ENCODE measurements around the gene SORT1.
"Not testable (repeated sequence)": the region's sequence is repeated elsewhere in the genome, so short reads cannot be mapped to it uniquely, and the experiment has no call there.

Gene SORT1

GRCh38 chr1:109293026-109293425, 104.7 kb downstream of the SORT1 start:
- H3K9me3 Mint-ChIP-seq (ENCODE audit: low read depth) = no peaks in the 10 kb centered on the region

GRCh38 chr1:109292364-109292763, 105.4 kb downstream of the SORT1 start:
- H3K27me3 Mint-ChIP-seq = peaks cover 3% of the 10 kb centered on the region
- no peaks in the 10 kb centered on the region for H3K36me3 Mint-ChIP-seq
- no peak overlapping the region for H3K4me3 Mint-ChIP-seq
- no peaks in the 10 kb centered on the region for H3K4me1 Mint-ChIP-seq (ENCODE audit: low read depth)
- H3K9me3 Mint-ChIP-seq (ENCODE audit: low read depth) = no peaks in the 10 kb centered on the region
- no peak overlapping the region for H3K27ac Mint-ChIP-seq

More at GRCh38 chr1:109293026-109293425, 104.7 kb downstream of the SORT1 start:
- Mint-ChIP-seq H3K4me1 (ENCODE audit: low read depth) (no peaks in the 10 kb centered on the region), H3K27me3 (peaks cover 3% of the 10 kb centered on the region), H3K4me3 (no peak overlapping the region), H3K36me3 (no peaks in the 10 kb centered on the region), H3K27ac (no peak overlapping the region)

- H3K27ac Mint-ChIP-seq = no peak overlapping the region
- H3K36me3 Mint-ChIP-seq = no peaks in the 10 kb centered on the region
- no peaks in the 10 kb centered on the region for H3K4me1 Mint-ChIP-seq (ENCODE audit: low read depth)
- H3K27me3 Mint-ChIP-seq = peaks cover 3% of the 10 kb centered on the region
- H3K4me3 Mint-ChIP-seq = no peak overlapping the region
- no peaks in the 10 kb centered on the region for H3K9me3 Mint-ChIP-seq (ENCODE audit: low read depth)
Observed at GRCh38 chr1:109290998-109291397, 106.7 kb downstream of the SORT1 start.

GRCh38 chr1:109290137-109290536, 107.6 kb downstream of the SORT1 start:
- H3K27me3 Mint-ChIP-seq = no peaks in the 10 kb centered on the region
- no peaks in the 10 kb centered on the region for H3K9me3 Mint-ChIP-seq (ENCODE audit: low read depth)
- H3K36me3 Mint-ChIP-seq = no peaks in the 10 kb centered on the region
- H3K27ac Mint-ChIP-seq = no peak overlapping the region
- H3K4me3 Mint-ChIP-seq = no peak overlapping the region
- no peaks in the 10 kb centered on the region for H3K4me1 Mint-ChIP-seq (ENCODE audit: low read depth)

GRCh38 chr1:109286762-109287161, 111.0 kb downstream of the SORT1 start:
- not testable (repeated sequence) for H3K27ac Mint-ChIP-seq; H3K9me3 Mint-ChIP-seq (ENCODE audit: low read depth); H3K4me3 Mint-ChIP-seq; H3K4me1 Mint-ChIP-seq (ENCODE audit: low read depth); H3K36me3 Mint-ChIP-seq; H3K27me3 Mint-ChIP-seq

- H3K4me1 Mint-ChIP-seq (ENCODE audit: low read depth) = peaks cover 9% of the 10 kb centered on the region
- peak overlapping the region; percentile 89 for H3K27ac Mint-ChIP-seq
- peak overlapping the region; percentile 97 for H3K4me3 Mint-ChIP-seq
- H3K27me3 Mint-ChIP-seq = no peaks in the 10 kb centered on the region
- no peaks in the 10 kb centered on the region for H3K36me3 Mint-ChIP-seq
- no peaks in the 10 kb centered on the region for H3K9me3 Mint-ChIP-seq (ENCODE audit: low read depth)
Observed at GRCh38 chr1:109283748-109284600, 113.7 kb downstream of the SORT1 start.

- H3K27me3 Mint-ChIP-seq = no peaks in the 10 kb centered on the region
Observed at GRCh38 chr1:109282952-109283747, 114.6 kb downstream of the SORT1 start, which contains the start of gene PSRC1. PSRC1 (minus strand) TSS chr1:109283145.

GRCh38 chr1:109282497-109282951, 115.2 kb downstream of the SORT1 start:
- Mint-ChIP-seq H3K36me3 (no peaks in the 10 kb centered on the region), H3K27me3 (no peaks in the 10 kb centered on the region), H3K27ac (no peak overlapping the region), H3K4me3 (peak overlapping the region; percentile 97), H3K4me1 (ENCODE audit: low read depth) (peaks cover 9% of the 10 kb centered on the region), H3K9me3 (ENCODE audit: low read depth) (no peaks in the 10 kb centered on the region)

More at GRCh38 chr1:109282952-109283747, 114.6 kb downstream of the SORT1 start, which contains the start of gene PSRC1:
- Mint-ChIP-seq H3K27ac (peak within 1 kb of the TSS; percentile 89), H3K4me3 (peak within 1 kb of the TSS; percentile 97), H3K36me3 (no peaks in the 10 kb centered on the region), H3K9me3 (ENCODE audit: low read depth) (no peaks in the 10 kb centered on the region), H3K4me1 (ENCODE audit: low read depth) (peaks cover 9% of the 10 kb centered on the region)

- Mint-ChIP-seq H3K27me3 (no peaks in the 10 kb centered on the region), H3K9me3 (ENCODE audit: low read depth) (no peaks in the 10 kb centered on the region), H3K4me1 (ENCODE audit: low read depth) (peaks cover 12% of the 10 kb centered on the region), H3K27ac (no peak overlapping the region), H3K4me3 (peak overlapping the region; percentile 97), H3K36me3 (no peaks in the 10 kb centered on the region)
Observed at GRCh38 chr1:109281680-109282496, 115.8 kb downstream of the SORT1 start.

- Mint-ChIP-seq H3K27ac (no peak overlapping the region), H3K9me3 (ENCODE audit: low read depth) (no peaks in the 10 kb centered on the region), H3K36me3 (no peaks in the 10 kb centered on the region), H3K27me3 (no peaks in the 10 kb centered on the region), H3K4me3 (no peak overlapping the region), H3K4me1 (ENCODE audit: low read depth) (peaks cover 12% of the 10 kb centered on the region)
Observed at GRCh38 chr1:109280862-109281261, 116.9 kb downstream of the SORT1 start.

GRCh38 chr1:109279615-109280278, 118.0 kb downstream of the SORT1 start:
- Mint-ChIP-seq H3K9me3 (ENCODE audit: low read depth) (no peaks in the 10 kb centered on the region), H3K4me3 (no peak overlapping the region), H3K27ac (no peak overlapping the region), H3K4me1 (ENCODE audit: low read depth) (peaks cover 12% of the 10 kb centered on the region), H3K27me3 (no peaks in the 10 kb centered on the region), H3K36me3 (no peaks in the 10 kb centered on the region)

- Mint-ChIP-seq H3K27me3 (no peaks in the 10 kb centered on the region), H3K4me3 (no peak overlapping the region), H3K27ac (no peak overlapping the region), H3K9me3 (ENCODE audit: low read depth) (no peaks in the 10 kb centered on the region), H3K36me3 (no peaks in the 10 kb centered on the region), H3K4me1 (ENCODE audit: low read depth) (peaks cover 3% of the 10 kb centered on the region)
Observed at GRCh38 chr1:109277434-109278204, 120.1 kb downstream of the SORT1 start.

- Mint-ChIP-seq H3K27ac (no peak overlapping the region), H3K36me3 (no peaks in the 10 kb centered on the region), H3K9me3 (ENCODE audit: low read depth) (no peaks in the 10 kb centered on the region), H3K4me3 (no peak overlapping the region), H3K27me3 (no peaks in the 10 kb centered on the region), H3K4me1 (ENCODE audit: low read depth) (peaks cover 3% of the 10 kb centered on the region)
Observed at GRCh38 chr1:109275706-109276345, 121.9 kb downstream of the SORT1 start.

Measured in activated naive CD8-positive, alpha-beta T cell (primary cell).